Measurements from ENCODE around the gene CATSPER4.

Gene CATSPER4

DNA sequence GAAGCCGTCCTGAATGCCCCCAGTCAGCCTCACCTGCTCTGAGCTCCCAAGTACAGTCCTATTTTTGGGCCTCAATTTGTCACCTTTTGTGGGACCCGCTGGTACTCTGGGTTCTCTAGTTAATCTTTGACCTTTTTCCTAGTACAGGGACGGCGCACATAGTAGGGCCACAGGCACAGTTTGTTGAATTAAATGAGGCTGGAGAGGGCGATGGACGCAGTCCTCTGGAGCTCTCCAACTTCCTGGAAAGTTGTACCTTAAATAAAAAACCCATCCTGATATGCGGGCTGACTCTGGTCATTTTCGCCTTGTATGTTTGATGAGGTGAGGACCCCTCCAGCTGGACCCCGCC, 26.7 kb upstream of the CATSPER4 start:
- H3K27ac ChIP-seq, result no peak overlapping the region
- H3K4me3 ChIP-seq, result peak overlapping the region in 3 of 7 experiments; percentile 1 to 44 (median 33)

- Histone ChIP-seq H3K27ac (peak overlapping the region in 4 of 21 experiments; percentile 17 to 51 (median 30)), H3K4me3 (peak overlapping the region; percentile 1 to 44 (median 24))
Measured at GRCh38 chr1:26164036-26164860, 26.2 kb upstream of the CATSPER4 start.

GRCh38 chr1:26164861-26165842, 25.2 kb upstream of the CATSPER4 start:
- peak overlapping the region in 1 of 7 experiments; percentile 44 for H3K4me3 ChIP-seq
- H3K27ac ChIP-seq, result peak overlapping the region in 3 of 21 experiments; percentile 27 to 51 (median 33)

DNA sequence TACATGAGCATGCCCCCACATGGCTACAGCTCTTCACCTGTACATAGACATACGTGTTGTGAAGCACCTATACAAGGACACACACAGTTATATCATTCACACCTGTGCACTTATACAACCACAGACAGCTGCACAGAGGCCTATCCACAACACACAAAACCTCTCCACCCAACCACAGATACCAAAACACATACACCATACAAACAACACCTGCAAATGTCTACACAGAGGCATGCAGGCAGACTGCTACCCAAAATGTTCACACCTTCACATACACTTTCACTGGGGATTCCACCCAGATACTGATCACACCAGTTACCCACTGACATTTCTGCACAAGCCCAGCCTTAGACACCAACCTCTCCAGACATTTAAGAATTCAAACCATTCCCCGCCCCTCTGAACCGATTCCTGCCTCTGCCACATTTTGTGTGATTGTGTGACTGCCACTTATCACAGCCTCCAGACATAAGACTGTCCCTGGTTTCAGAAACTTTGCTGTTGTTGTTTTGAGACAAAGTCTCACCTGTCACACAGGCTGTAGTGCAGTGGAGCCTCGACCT, 23.6 kb upstream of the CATSPER4 start:
- no peak overlapping the region for H3K4me3 ChIP-seq
- H3K27ac ChIP-seq, result no peak overlapping the region

- peak within 1 kb of the TSS in 20 of 21 experiments; percentile 50 to 94 (median 86) for H3K27ac ChIP-seq
- H3K4me3 ChIP-seq, result peak within 1 kb of the TSS; percentile 79 to 92 (median 87)
Measured at GRCh38 chr1:26168410-26169197, 21.8 kb upstream of the CATSPER4 start, which contains the start of gene C1orf232. TSS of gene C1orf232 (minus strand) at chr1:26168963. CDS start at chr1:26168499, 464 bp downstream.

DNA sequence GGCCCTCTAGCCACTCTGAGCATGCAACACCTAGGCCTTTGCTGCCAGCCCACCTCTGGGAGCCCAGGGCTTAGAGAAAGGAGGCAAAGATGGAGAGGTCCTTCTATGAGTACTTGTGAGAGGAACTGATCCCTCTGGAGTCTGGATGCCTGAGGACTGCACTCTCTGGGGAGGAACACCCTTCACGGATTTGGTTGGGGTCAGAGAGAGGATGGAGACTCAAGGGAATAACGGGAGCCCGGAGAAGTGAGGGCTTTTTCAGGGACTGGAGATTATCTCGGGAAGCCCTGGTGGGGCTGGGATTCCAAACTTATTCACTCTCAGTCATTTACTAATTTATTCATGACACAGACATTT, 21.2 kb upstream of the CATSPER4 start:
- peak overlapping the region in 5 of 7 experiments; percentile 86 to 92 (median 91) for H3K4me3 ChIP-seq
- peak overlapping the region in 8 of 21 experiments; percentile 86 to 93 (median 90) for H3K27ac ChIP-seq

- H3K4me3 ChIP-seq, result peak within 1 kb of the TSS; percentile 79 to 92 (median 87)
- peak within 1 kb of the TSS; percentile 50 to 94 (median 86) for H3K27ac ChIP-seq
Measured at GRCh38 chr1:26169669-26170471, 20.5 kb upstream of the CATSPER4 start, which contains the start of gene ZNF593. TSS of gene ZNF593 (plus strand) at chr1:26169908. CDS start at chr1:26169984, 76 bp downstream.

GRCh38 chr1:26170472-26170821, 20.0 kb upstream of the CATSPER4 start:
- Histone ChIP-seq H3K4me3 (peak overlapping the region; percentile 79 to 92 (median 87)), H3K27ac (peak overlapping the region in 14 of 21 experiments; percentile 78 to 94 (median 89))

GRCh38 chr1:26171084-26172072, 19.0 kb upstream of the CATSPER4 start, which contains the start of gene ZNF593OS:
TSS of gene ZNF593OS (minus strand) at chr1:26171832. CDS start at chr1:26171661, 171 bp downstream.
- H3K4me3 ChIP-seq, result peak within 1 kb of the TSS in 4 of 7 experiments; percentile 79 to 92 (median 89)
- H3K27ac ChIP-seq, result peak within 1 kb of the TSS in 5 of 21 experiments; percentile 86 to 94 (median 93)

DNA sequence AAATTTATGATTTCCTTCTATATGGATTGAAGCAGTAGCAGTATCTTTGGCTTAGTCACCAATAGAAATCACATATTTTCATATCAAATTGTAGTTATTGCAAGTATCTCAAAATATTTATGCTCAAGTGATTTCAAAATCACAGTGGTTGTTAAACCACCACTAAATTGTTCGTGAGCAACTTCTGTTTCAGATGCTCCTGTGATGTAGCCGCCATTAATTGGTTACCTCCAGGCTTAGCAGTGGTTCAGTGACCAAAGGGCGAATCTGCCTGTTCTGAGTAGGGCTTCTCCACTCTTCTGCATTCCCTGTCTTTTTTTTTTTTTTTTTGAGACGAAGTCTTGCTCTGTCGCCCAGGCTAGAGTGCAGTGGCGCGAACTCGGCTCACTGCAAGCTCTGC, 15.1 kb upstream of the CATSPER4 start:
- Histone ChIP-seq H3K27ac (no peak overlapping the region), H3K4me3 (no peak overlapping the region)

GRCh38 chr1:26177182-26177684, 13.2 kb upstream of the CATSPER4 start, which contains the start of gene CNKSR1:
TSS of gene CNKSR1 (plus strand) at chr1:26177491. CDS start at chr1:26177548, 57 bp downstream.
- peak within 1 kb of the TSS in 16 of 21 experiments; percentile 22 to 78 (median 64) for H3K27ac ChIP-seq

GRCh38 chr1:26180010-26180506, 10.3 kb upstream of the CATSPER4 start:
- no peak overlapping the region for H3K27ac ChIP-seq
- no peak overlapping the region for H3K4me3 ChIP-seq

More at GRCh38 chr1:26177182-26177684, 13.2 kb upstream of the CATSPER4 start, which contains the start of gene CNKSR1:
- peak within 1 kb of the TSS in 5 of 7 experiments; percentile 14 to 44 (median 26) for H3K4me3 ChIP-seq

DNA sequence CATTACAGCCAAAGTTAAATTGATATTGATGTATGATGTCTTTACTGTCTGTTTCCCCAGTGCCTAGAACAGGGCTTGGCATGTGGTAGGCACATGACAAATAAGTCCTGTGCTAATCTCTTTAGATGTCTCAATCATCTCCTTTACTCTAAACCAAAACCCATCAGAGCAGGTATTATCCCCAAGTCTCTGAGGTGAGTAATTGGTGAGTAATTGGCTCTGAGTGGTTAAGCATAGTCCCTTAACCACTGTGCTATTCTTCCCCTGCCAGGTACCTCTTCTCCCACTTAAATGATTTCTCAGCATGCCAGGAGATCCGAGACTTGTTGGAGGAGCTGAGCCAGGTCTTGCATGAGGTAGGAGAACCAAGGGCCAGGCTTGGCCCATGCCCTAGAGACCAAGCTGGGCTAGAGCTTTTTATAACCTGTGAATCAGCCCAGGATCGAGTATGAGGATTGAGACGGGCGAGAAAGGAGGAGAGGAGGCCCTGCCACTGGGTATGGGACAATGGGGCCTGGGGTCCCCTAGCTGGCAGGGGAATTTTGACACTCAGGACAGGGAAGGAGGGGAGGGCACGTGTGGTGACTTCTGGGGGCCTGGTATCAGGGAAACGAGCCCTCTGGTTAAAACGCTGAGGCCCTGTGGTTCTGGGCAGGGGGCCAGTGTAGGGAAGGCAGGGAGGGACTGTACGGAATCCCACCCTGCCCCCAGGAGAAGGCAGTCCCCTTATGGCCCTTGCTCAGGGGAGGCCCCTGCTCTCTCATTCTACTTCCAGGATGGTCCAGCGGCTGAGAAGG, 8.6 kb upstream of the CATSPER4 start:
- H3K27ac ChIP-seq, result no peak overlapping the region

DNA sequence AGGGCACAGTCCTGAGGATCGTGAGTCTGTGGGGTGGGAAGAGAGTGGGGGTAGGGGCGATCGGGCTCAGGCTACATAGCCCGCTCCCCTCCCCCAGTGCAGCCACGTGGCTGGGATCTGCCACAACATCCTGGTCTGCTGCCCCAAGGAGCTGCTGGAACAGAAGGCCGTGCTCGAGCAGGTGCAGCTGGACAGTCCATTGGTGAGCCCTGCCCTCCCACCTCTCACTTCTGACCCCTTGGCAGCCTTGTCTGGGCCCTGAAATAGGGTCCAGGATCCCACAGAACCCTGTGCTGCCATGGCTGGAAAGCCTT, 8.1 kb upstream of the CATSPER4 start:
- Histone ChIP-seq H3K27ac (no peak overlapping the region), H3K4me3 (no peak overlapping the region)

More for the DNA sequence above, 8.6 kb upstream of the CATSPER4 start:
- no peak overlapping the region for H3K4me3 ChIP-seq

- Histone ChIP-seq H3K27ac (no peak overlapping the region), H3K4me3 (no peak overlapping the region)
Measured at GRCh38 chr1:26184086-26184485, 6.3 kb upstream of the CATSPER4 start.
